ENCODE measurements around the gene TBC1D22A. TPM values are rescaled to one million over a fixed set of nuclear protein-coding genes. Genes with fewer than 3 reads are reported as not detected.

Gene TBC1D22A
- total RNA-seq, 6 donors from 2014 or later: 27.1 to 48.2 (median 35.3) TPM

GRCh38 chr22:47190957-47191670 is 428.7 kb downstream of the TBC1D22A start:
- Histone ChIP-seq H3K4me3 (no peak overlapping the region), H3K27ac (no peak overlapping the region), H3K9me3 (no peaks in the 10 kb centered on the region), H3K36me3 (no peaks in the 10 kb centered on the region), H3K4me1 (no peaks in the 10 kb centered on the region), H3K27me3 (no peaks in the 10 kb centered on the region)
- 80 to 86% methylated on average over 7 to 11 of the region's 11 CpGs for WGBS, 2 donors
- TF ChIP-seq POLR2A (IDR thresholded peaks at IDR 0.05) (no peak), CTCF (IDR thresholded peaks at IDR 0.05) (no peak), POLR2AphosphoS5 (IDR thresholded peaks at IDR 0.05) (no peak), EP300 (IDR thresholded peaks at IDR 0.05) (no peak)
- ATAC-seq (ENCODE audit: low FRiP score in 2 of 2) (no peak), DNase-seq (peak in 1 of 2 donors; percentile 12)

GRCh38 chr22:47191671-47192650 is 429.5 kb downstream of the TBC1D22A start:
- WGBS, 2 donors: 67 to 69% methylated on average over 18 to 22 of the region's 25 CpGs
- Histone ChIP-seq H3K36me3 (no peaks in the 10 kb centered on the region), H3K27me3 (no peaks in the 10 kb centered on the region), H3K27ac (no peak overlapping the region), H3K4me3 (no peak overlapping the region), H3K4me1 (no peaks in the 10 kb centered on the region), H3K9me3 (no peaks in the 10 kb centered on the region)
- DNase-seq: peak; percentile 21 to 72
- no peak for TF ChIP-seq POLR2AphosphoS5 (IDR thresholded peaks at IDR 0.05)
- TF ChIP-seq EP300 (IDR thresholded peaks at IDR 0.05): no peak
- no peak for TF ChIP-seq CTCF (IDR thresholded peaks at IDR 0.05)
- no peak for TF ChIP-seq POLR2A (IDR thresholded peaks at IDR 0.05)
- peak in 1 of 2 donors; percentile 19 for ATAC-seq (ENCODE audit: low FRiP score in 2 of 2)

GRCh38 chr22:47192651-47193437 is 430.4 kb downstream of the TBC1D22A start:
- Histone ChIP-seq H3K27ac (no peak overlapping the region), H3K4me1 (no peaks in the 10 kb centered on the region), H3K36me3 (no peaks in the 10 kb centered on the region), H3K27me3 (no peaks in the 10 kb centered on the region), H3K4me3 (no peak overlapping the region), H3K9me3 (no peaks in the 10 kb centered on the region)
- 69 to 75% methylated on average over 18 to 31 of the region's 32 CpGs for WGBS, 2 donors
- DNase-seq (peak; percentile 21 to 76), ATAC-seq (ENCODE audit: low FRiP score in 2 of 2) (no peak)
- TF ChIP-seq EP300 (IDR thresholded peaks at IDR 0.05): no peak
- TF ChIP-seq POLR2A (IDR thresholded peaks at IDR 0.05): no peak
- TF ChIP-seq POLR2AphosphoS5 (IDR thresholded peaks at IDR 0.05): no peak
- TF ChIP-seq CTCF (IDR thresholded peaks at IDR 0.05): no peak

GRCh38 chr22:47193606-47194329 is 431.3 kb downstream of the TBC1D22A start:
- TF ChIP-seq CTCF (IDR thresholded peaks at IDR 0.05) (no peak), EP300 (IDR thresholded peaks at IDR 0.05) (no peak), POLR2AphosphoS5 (IDR thresholded peaks at IDR 0.05) (no peak), POLR2A (IDR thresholded peaks at IDR 0.05) (no peak)
- ATAC-seq (ENCODE audit: low FRiP score in 2 of 2) (no peak), DNase-seq (no peak)

More at GRCh38 chr22:47193606-47194329, 431.3 kb downstream of the TBC1D22A start:
- no peak overlapping the region for H3K27ac ChIP-seq
- no peaks in the 10 kb centered on the region for H3K36me3 ChIP-seq
- H3K9me3 ChIP-seq: no peaks in the 10 kb centered on the region
- 88 to 91% methylated on average over 15 to 19 of the region's 19 CpGs for WGBS, 2 donors
- no peaks in the 10 kb centered on the region for H3K4me1 ChIP-seq
- H3K27me3 ChIP-seq: no peaks in the 10 kb centered on the region
- H3K4me3 ChIP-seq: no peak overlapping the region

Data from upper lobe of left lung (tissue), 6 donors.